T-helper 2 cell treated with Interferon-gamma antibody and Interleukin-4, amounts not matched to agents 5 μg/mL and 100 μg/mL, for 36 hours (primary cell): ENCODE results near the gene FBLN5.

Experiments used
- DNase-seq: peaks from one replicate; pipeline ENCODE4 v3.0.0; 2021; ENCODE audit warnings: low spot score
- H3K27ac Mint-ChIP-seq: one replicate; pipeline ENCODE4 v1.8.0; 2021; ENCODE audit warnings: mild to moderate bottlenecking, mixed read lengths
- H3K27me3 Mint-ChIP-seq: one replicate; pipeline ENCODE4 v1.8.0; 2021; ENCODE audit warnings: low read depth, mixed read lengths
- H3K36me3 Mint-ChIP-seq: one replicate; pipeline ENCODE4 v1.8.0; 2021; ENCODE audit warnings: low read depth, mixed read lengths
- H3K4me1 Mint-ChIP-seq: one replicate; pipeline ENCODE4 v1.8.0; 2021; ENCODE audit warnings: low read depth, mixed read lengths
- H3K4me3 Mint-ChIP-seq: one replicate; pipeline ENCODE4 v1.8.0; 2022; ENCODE audit warnings: mild to moderate bottlenecking, moderate library complexity, mixed read lengths
- H3K9me3 Mint-ChIP-seq: one replicate; pipeline ENCODE4 v1.8.0; 2021; ENCODE audit warnings: mixed read lengths

The FBLN5 gene

GRCh38 chr14:91947475-91948184 lies at the start of gene FBLN5:
TSS of gene FBLN5 (minus strand) at chr14:91947694. CDS start at chr14:91947229, 465 bp downstream.
- peak; percentile 13 for DNase-seq
- Mint-ChIP-seq H3K36me3 (no peaks in the 10 kb centered on the region), H3K4me1 (peaks cover 12% of the 10 kb centered on the region), H3K27ac (no peak within 1 kb of the TSS), H3K4me3 (peak within 1 kb of the TSS; percentile 89), H3K27me3 (peaks cover 36% of the 10 kb centered on the region), H3K9me3 (no peaks in the 10 kb centered on the region)

- H3K4me1 Mint-ChIP-seq = peaks cover 34% of the 10 kb centered on the region
- no peak for DNase-seq
- H3K27ac Mint-ChIP-seq = peak overlapping the region; percentile 74
- no peaks in the 10 kb centered on the region for H3K27me3 Mint-ChIP-seq
- H3K9me3 Mint-ChIP-seq = no peaks in the 10 kb centered on the region
- H3K4me3 Mint-ChIP-seq = no peak overlapping the region
- H3K36me3 Mint-ChIP-seq = peaks cover 47% of the 10 kb centered on the region
These were observed 49.5 kb upstream of the FBLN5 start for GRCh38 chr14:91996948-91997371.

GRCh38 chr14:91987192-91987591 lies 39.7 kb upstream of the FBLN5 start:
- H3K4me1 Mint-ChIP-seq = peaks cover 11% of the 10 kb centered on the region
- no peaks in the 10 kb centered on the region for H3K9me3 Mint-ChIP-seq
- H3K36me3 Mint-ChIP-seq = peaks cover 72% of the 10 kb centered on the region
- no peak overlapping the region for H3K27ac Mint-ChIP-seq
- no peaks in the 10 kb centered on the region for H3K27me3 Mint-ChIP-seq
- no peak overlapping the region for H3K4me3 Mint-ChIP-seq
- no peak for DNase-seq

- DNase-seq = no peak
- H3K4me1 Mint-ChIP-seq = peaks cover 11% of the 10 kb centered on the region
- H3K27ac Mint-ChIP-seq = peak overlapping the region; percentile 33
- H3K36me3 Mint-ChIP-seq = peaks cover 70% of the 10 kb centered on the region
- H3K4me3 Mint-ChIP-seq = no peak overlapping the region
- no peaks in the 10 kb centered on the region for H3K9me3 Mint-ChIP-seq
- H3K27me3 Mint-ChIP-seq = no peaks in the 10 kb centered on the region
These were observed 38.2 kb upstream of the FBLN5 start for GRCh38 chr14:91985521-91986255.

- DNase-seq = no peak
- no peak overlapping the region for H3K4me3 Mint-ChIP-seq
- peaks cover 16% of the 10 kb centered on the region for H3K4me1 Mint-ChIP-seq
- no peak overlapping the region for H3K27ac Mint-ChIP-seq
- H3K36me3 Mint-ChIP-seq = peaks cover 74% of the 10 kb centered on the region
- H3K9me3 Mint-ChIP-seq = no peaks in the 10 kb centered on the region
- H3K27me3 Mint-ChIP-seq = no peaks in the 10 kb centered on the region
These were observed 37.5 kb upstream of the FBLN5 start for GRCh38 chr14:91985008-91985407.

GRCh38 chr14:91983588-91983987 lies 36.1 kb upstream of the FBLN5 start:
- H3K27ac Mint-ChIP-seq = no peak overlapping the region
- H3K4me3 Mint-ChIP-seq = no peak overlapping the region
- no peaks in the 10 kb centered on the region for H3K27me3 Mint-ChIP-seq
- no peak for DNase-seq
- peaks cover 65% of the 10 kb centered on the region for H3K36me3 Mint-ChIP-seq
- H3K4me1 Mint-ChIP-seq = peaks cover 21% of the 10 kb centered on the region
- H3K9me3 Mint-ChIP-seq = no peaks in the 10 kb centered on the region

- Mint-ChIP-seq H3K9me3 (no peaks in the 10 kb centered on the region), H3K27ac (no peak overlapping the region), H3K36me3 (peaks cover 55% of the 10 kb centered on the region), H3K4me1 (peaks cover 30% of the 10 kb centered on the region), H3K27me3 (no peaks in the 10 kb centered on the region), H3K4me3 (no peak overlapping the region)
- peak; percentile 23 for DNase-seq
These were observed 32.7 kb upstream of the FBLN5 start for GRCh38 chr14:91980157-91980556.

GRCh38 chr14:91977884-91978283 lies 30.4 kb upstream of the FBLN5 start:
- Mint-ChIP-seq H3K27me3 (no peaks in the 10 kb centered on the region), H3K4me1 (peaks cover 31% of the 10 kb centered on the region), H3K27ac (no peak overlapping the region), H3K36me3 (peaks cover 48% of the 10 kb centered on the region), H3K9me3 (no peaks in the 10 kb centered on the region), H3K4me3 (no peak overlapping the region)
- DNase-seq = no peak

GRCh38 chr14:91975763-91976162 lies 28.3 kb upstream of the FBLN5 start:
- peaks cover 45% of the 10 kb centered on the region for H3K36me3 Mint-ChIP-seq
- H3K4me1 Mint-ChIP-seq = peaks cover 31% of the 10 kb centered on the region
- H3K9me3 Mint-ChIP-seq = no peaks in the 10 kb centered on the region
- H3K4me3 Mint-ChIP-seq = no peak overlapping the region
- H3K27ac Mint-ChIP-seq = no peak overlapping the region
- no peaks in the 10 kb centered on the region for H3K27me3 Mint-ChIP-seq
- DNase-seq = no peak

GRCh38 chr14:91971188-91971778 lies 23.8 kb upstream of the FBLN5 start:
- no peak overlapping the region for H3K27ac Mint-ChIP-seq
- no peak overlapping the region for H3K4me3 Mint-ChIP-seq

GRCh38 chr14:91968280-91968679 lies 20.8 kb upstream of the FBLN5 start:
- Mint-ChIP-seq H3K36me3 (peaks cover 25% of the 10 kb centered on the region), H3K4me3 (no peak overlapping the region), H3K27ac (peak overlapping the region; percentile 75), H3K4me1 (peaks cover 16% of the 10 kb centered on the region), H3K9me3 (no peaks in the 10 kb centered on the region), H3K27me3 (no peaks in the 10 kb centered on the region)
- peak; percentile 44 for DNase-seq

More at GRCh38 chr14:91971188-91971778, 23.8 kb upstream of the FBLN5 start:
- peaks cover 38% of the 10 kb centered on the region for H3K36me3 Mint-ChIP-seq
- H3K27me3 Mint-ChIP-seq = no peaks in the 10 kb centered on the region
- no peaks in the 10 kb centered on the region for H3K9me3 Mint-ChIP-seq
- no peak for DNase-seq
- peaks cover 19% of the 10 kb centered on the region for H3K4me1 Mint-ChIP-seq

- H3K4me3 Mint-ChIP-seq = no peak overlapping the region
- H3K4me1 Mint-ChIP-seq = peaks cover 18% of the 10 kb centered on the region
- no peaks in the 10 kb centered on the region for H3K27me3 Mint-ChIP-seq
- no peak overlapping the region for H3K27ac Mint-ChIP-seq
- no peak for DNase-seq
- H3K9me3 Mint-ChIP-seq = no peaks in the 10 kb centered on the region
- peaks cover 12% of the 10 kb centered on the region for H3K36me3 Mint-ChIP-seq
These were observed 17.2 kb upstream of the FBLN5 start for GRCh38 chr14:91964724-91965123.

- Mint-ChIP-seq H3K4me1 (peaks cover 16% of the 10 kb centered on the region), H3K9me3 (no peaks in the 10 kb centered on the region), H3K36me3 (peaks cover 10% of the 10 kb centered on the region), H3K4me3 (no peak overlapping the region), H3K27me3 (no peaks in the 10 kb centered on the region), H3K27ac (no peak overlapping the region)
- no peak for DNase-seq
These were observed 16.5 kb upstream of the FBLN5 start for GRCh38 chr14:91964011-91964410.

- no peaks in the 10 kb centered on the region for H3K27me3 Mint-ChIP-seq
- DNase-seq = no peak
- peaks cover 10% of the 10 kb centered on the region for H3K4me1 Mint-ChIP-seq
- no peak overlapping the region for H3K4me3 Mint-ChIP-seq
- no peak overlapping the region for H3K27ac Mint-ChIP-seq
- peaks cover 4% of the 10 kb centered on the region for H3K36me3 Mint-ChIP-seq
- no peaks in the 10 kb centered on the region for H3K9me3 Mint-ChIP-seq
These were observed 16.0 kb upstream of the FBLN5 start for GRCh38 chr14:91963465-91963864.
